Aorta (tissue), 5 donors: ENCODE measurements around the gene DCTPP1. TPM values are rescaled to one million over a fixed set of nuclear protein-coding genes. Genes with fewer than 3 reads are reported as not detected.
"Not testable (repeated sequence)": the region's sequence is repeated elsewhere in the genome, so short reads cannot be mapped to it uniquely, and the experiment has no call there.

Source experiments
- ATAC-seq: fragments of 200-7000 bp; cut with Tn5 transposase; one replicate; pipeline ENCODE4 v1.9.1; 2022; ENCODE audit warnings: moderate library complexity; ENCODE audit not compliant: low FRiP score
- DNase-seq, 2 donors: peaks; one replicate each; pipeline ENCODE4 v3.0.0-alpha.2; 2020
- H3K27ac ChIP-seq, 2 donors: one replicate each; pipeline ENCODE4 v1.5.1; 2013; ENCODE audit warnings: low read length in 2 of 2, mild to moderate bottlenecking in 2 of 2, moderate library complexity in 2 of 2, control low read depth in 1 of 2, inconsistent platforms in 1 of 2, low read depth in 1 of 2
- H3K27me3 ChIP-seq, 2 donors: one replicate each; pipeline ENCODE4 v1.6.1; 2013; ENCODE audit warnings: control low read depth in 1 of 2, low read length in 1 of 2, mild to moderate bottlenecking in 1 of 2, moderate library complexity in 1 of 2; ENCODE audit not compliant: insufficient read depth in 2 of 2, control insufficient read depth in 1 of 2
- H3K36me3 ChIP-seq, 2 donors: one replicate each; pipeline ENCODE4 v1.6.1; 2013; ENCODE audit warnings: control low read depth in 1 of 2, low read length in 1 of 2, mild to moderate bottlenecking in 1 of 2; ENCODE audit not compliant: insufficient read depth in 2 of 2, control insufficient read depth in 1 of 2
- H3K4me1 ChIP-seq, 2 donors: one replicate each; pipeline ENCODE4 v1.6.1; 2013; ENCODE audit warnings: low read length in 2 of 2, control low read depth in 1 of 2, mild to moderate bottlenecking in 1 of 2, moderate library complexity in 1 of 2; ENCODE audit not compliant: insufficient read depth in 2 of 2, control insufficient read depth in 1 of 2
- H3K4me3 ChIP-seq, 2 donors: one replicate each; pipeline ENCODE4 v1.5.1; 2013; ENCODE audit warnings: low read length in 2 of 2, control low read depth in 1 of 2, mild to moderate bottlenecking in 1 of 2
- H3K9me3 ChIP-seq: one replicate; pipeline ENCODE4 v1.6.1; 2013; ENCODE audit warnings: mild to moderate bottlenecking, low read length; ENCODE audit not compliant: control insufficient read depth
- WGBS, 2 donors: extraction: QIAGEN DNeasy Blood & Tissue Kit; methylation state at CpG; one replicate each; pipeline ENCODE4 v1.1.7; 2013; 5-methylcytosine and 5-hydroxymethylcytosine counted together
- intact Hi-C, 2 donors: fragments of 100-400 bp; cut with DNase I; formaldehyde crosslinking; loops; one replicate each; pipeline versions ENCODE4 v1.14.2 to v1.15.0; 2022
- polyA plus RNA-seq, 2 donors: library from polyadenylated mRNA; stranded (reverse); fragments of 200-250 nt; gene quantifications; one replicate each; pipeline ENCODE4 v1.2.3, GENCODE V29; 2013
- total RNA-seq, 2 donors: library from RNA; stranded (reverse); fragmentation: NEBNext Ultra II Directional; extraction: Animal tissue kit (Norgen Biotek cat#: 25700); gene quantifications; one replicate each; pipeline ENCODE4 v1.2.1, GENCODE V29; 2021
- donor health status: healthy with polysubstance abuse.
- donor health status: Bipolar disorder and iron deficiency.
- donor health status: DM: no; HTN: no; CAD: no.
- donor health status: DM: no; HTN: no; CAD: no.
- donor health status: DM: yes; HTN: yes; CAD: no.

The DCTPP1 gene
- total and polyA plus RNA-seq, 4 donors: 16.6 to 36.3 (median 19.0) TPM

DNA sequence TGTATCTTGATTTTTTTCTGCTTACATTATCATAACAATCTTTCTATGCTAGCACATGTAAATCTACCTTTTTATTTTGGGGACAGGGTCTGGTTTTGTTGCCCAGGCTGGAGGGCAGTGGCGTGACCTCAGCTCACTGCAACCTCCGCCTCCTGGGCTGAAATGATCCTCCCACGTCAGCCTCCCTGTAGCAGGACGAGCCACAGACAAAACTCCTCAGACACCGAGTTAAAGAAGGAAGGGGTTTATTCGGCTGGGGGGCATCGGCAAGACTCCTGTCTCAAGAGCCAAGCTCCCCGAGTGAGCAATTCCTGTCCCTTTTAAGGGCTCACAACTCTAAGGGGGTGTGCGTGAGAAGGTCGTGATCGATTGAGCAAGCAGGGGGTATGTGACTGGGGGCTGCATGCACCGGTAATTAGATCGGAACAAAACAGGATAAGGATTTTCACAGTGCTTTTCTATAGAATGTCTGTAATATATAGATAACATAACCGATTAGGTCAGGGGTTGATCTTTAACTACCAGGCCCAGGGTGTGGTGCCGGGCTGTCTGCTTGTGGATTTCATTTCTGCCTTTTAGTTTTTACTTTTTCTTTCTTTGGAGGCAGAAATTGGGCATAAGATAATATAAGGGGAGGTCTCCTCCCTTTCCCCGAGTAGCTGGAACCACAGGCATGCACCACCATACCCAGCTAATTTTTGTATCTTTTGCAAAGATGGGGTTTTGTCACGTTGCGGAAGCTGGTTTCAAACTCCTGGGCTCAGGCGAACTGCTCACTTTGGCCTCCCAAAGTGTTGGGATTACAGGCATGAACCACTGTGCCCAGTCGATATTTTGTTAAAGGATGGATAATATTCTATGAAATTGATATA is 23.1 kb upstream of the DCTPP1 start:
- H3K27me3 ChIP-seq, H3K36me3 ChIP-seq, H3K27ac ChIP-seq, H3K9me3 ChIP-seq, DNase-seq, H3K4me1 ChIP-seq, intact Hi-C loops, H3K4me3 ChIP-seq, ATAC-seq: not testable (repeated sequence)
- 74 to 81% methylated on average over 20 of the region's 20 CpGs for WGBS, 2 donors

DNA sequence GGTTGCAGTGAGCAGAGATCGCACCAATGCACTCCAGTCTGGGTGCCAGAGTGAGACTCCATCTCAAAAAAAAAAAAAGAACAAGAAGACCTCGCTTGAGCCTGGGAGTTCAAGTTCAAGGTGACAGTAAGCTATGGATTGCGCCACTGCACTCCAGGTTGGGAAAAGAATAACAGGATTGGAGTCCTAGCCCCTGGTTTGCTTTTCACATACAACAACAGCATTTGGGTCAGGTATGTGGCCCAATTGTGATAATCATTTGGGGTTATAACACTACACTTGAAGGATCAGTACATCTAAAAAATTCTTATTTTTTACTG is 19.2 kb upstream of the DCTPP1 start:
- intact Hi-C loops: loop anchor here in 1 of 2 donors (5.0 to 10.0 kb wide), 2 partner anchors 78 to 206 kb away; partner anchors contain the start of genes FBRS, PRR14 and ZNF768
- H3K36me3 ChIP-seq: no peaks in the 10 kb centered on the region
- H3K27ac ChIP-seq: no peak overlapping the region

DNA sequence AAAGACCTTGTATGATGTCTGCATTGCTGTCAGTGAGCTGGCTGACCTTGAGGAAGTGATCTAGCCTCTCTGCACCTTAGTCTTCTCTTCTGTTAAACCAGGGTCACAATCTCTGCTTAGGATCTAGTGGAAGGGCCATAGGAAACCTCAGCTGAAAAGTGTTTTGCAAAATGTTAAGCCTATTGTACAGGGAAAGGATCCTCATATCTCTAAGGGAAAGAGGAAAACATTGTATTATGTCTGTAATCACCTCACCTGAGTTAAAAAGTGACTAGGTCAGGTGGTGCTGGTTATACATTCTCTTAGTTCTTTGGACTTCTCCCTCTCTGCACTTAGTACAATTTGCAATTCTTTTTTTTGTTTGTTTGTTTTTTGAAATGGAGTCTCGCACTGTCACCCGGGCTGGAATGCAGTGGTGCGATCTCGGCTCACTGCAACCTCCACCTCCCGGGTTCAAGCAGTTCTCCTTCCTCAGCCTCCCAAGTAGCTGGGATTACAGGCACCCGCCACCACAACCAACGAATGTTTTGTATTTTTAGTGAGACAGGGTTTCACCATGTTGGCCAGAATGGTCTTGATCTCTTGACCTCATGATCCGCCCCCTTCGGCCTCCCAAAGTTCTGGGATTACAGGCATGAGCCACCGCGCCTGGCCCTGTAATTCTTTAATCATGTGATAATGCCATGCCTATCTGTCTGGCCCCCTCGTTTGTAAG is 17.8 kb upstream of the DCTPP1 start:
- Histone ChIP-seq H3K9me3 (no peaks in the 10 kb centered on the region), H3K4me1 (no peaks in the 10 kb centered on the region), H3K36me3 (no peaks in the 10 kb centered on the region), H3K27ac (no peak overlapping the region), H3K27me3 (no peaks in the 10 kb centered on the region), H3K4me3 (no peak overlapping the region)
- intact Hi-C loops: loop anchor here in 1 of 2 donors (5.0 to 10.0 kb wide), 2 partner anchors 80 to 207 kb away; partner anchors contain the start of genes FBRS, PRR14 and ZNF768
- DNase-seq (no peak), ATAC-seq (no peak)
- WGBS, 2 donors: 82 to 85% methylated on average over 12 of the region's 12 CpGs

More for the DNA sequence above, 19.2 kb upstream of the DCTPP1 start:
- no peak for DNase-seq
- 88 to 89% methylated on average over 3 of the region's 3 CpGs for WGBS, 2 donors
- H3K4me1 ChIP-seq: no peaks in the 10 kb centered on the region
- H3K9me3 ChIP-seq: no peaks in the 10 kb centered on the region
- no peaks in the 10 kb centered on the region for H3K27me3 ChIP-seq
- ATAC-seq: no peak
- no peak overlapping the region for H3K4me3 ChIP-seq

DNA sequence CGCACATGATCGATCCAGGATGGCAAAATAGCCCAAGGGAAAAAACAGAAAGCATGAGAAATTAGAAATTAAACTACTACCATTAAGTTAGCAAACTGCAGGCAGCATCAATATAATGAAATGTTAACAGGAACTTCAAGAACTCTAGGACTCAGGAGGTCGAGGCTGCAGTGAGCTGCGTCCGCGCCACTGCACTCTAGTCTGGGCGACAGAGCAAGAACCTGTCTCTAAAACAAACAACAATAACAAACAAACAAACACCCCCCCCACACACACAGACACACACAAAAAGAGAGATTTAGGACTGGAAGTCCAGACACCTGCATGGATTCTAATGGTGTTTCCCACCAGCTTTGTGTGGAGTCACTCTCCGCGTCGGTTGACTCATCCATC is 16.4 kb upstream of the DCTPP1 start:
- Histone ChIP-seq H3K4me1 (no peaks in the 10 kb centered on the region), H3K27ac (peak overlapping the region in 1 of 2 donors; percentile 22), H3K9me3 (no peaks in the 10 kb centered on the region), H3K36me3 (no peaks in the 10 kb centered on the region), H3K4me3 (no peak overlapping the region), H3K27me3 (no peaks in the 10 kb centered on the region)
- no peak for ATAC-seq
- intact Hi-C loops: loop anchor here in 1 of 2 donors (5.0 to 10.0 kb wide), 2 partner anchors 81 to 209 kb away; partner anchors contain the start of genes FBRS, PRR14 and ZNF768
- WGBS, 2 donors: 80 to 83% methylated on average over 10 of the region's 10 CpGs
- DNase-seq: no peak

DNA sequence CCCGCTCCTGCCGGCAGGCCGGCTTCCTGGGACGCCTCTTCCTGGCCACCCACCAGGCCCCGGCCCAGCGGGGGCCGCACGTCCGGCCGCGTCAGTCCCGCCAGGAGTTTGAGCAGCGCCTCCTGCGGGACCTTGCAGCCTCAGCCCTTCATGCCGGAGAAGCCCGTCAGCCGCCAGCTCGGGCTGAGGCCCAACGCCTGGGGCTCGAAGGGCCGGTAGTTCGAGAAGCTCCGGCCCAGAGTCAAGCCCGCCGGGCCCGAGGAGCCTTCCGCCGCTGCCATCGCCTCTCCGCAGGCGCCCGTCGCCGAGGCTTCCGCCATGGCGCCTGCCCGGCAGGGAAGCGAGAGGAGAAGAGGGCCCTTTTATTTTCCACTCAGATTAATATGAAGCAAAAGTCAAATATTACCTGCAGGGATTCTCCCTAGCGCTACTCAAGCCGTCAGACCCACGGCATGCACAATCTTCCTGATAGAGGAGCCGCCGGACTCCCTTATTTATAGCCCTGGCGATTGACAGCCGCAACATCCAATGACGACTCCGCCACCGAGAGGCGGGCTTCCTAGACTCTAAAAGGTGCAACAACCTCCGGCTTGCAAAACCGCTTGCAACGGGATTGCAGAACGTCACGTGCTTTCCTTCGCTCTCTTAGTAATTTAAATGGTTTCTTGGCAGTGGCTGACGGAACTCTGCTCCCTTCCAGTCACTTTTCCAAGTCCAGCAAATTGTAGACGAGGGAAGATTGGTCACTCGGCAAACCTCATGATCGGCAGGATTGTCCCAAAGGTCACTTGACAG is 15.8 kb upstream of the DCTPP1 start, which contains the start of gene SEPHS2:
SEPHS2 (minus strand) TSS at position 467 of the 795 bp plus-strand sequence; CDS start at position 320, 147 bp downstream.
- Histone ChIP-seq H3K9me3 (no peaks in the 10 kb centered on the region), H3K4me3 (peak within 1 kb of the TSS; percentile 68 to 87), H3K27ac (peak within 1 kb of the TSS; percentile 61 to 64), H3K27me3 (no peaks in the 10 kb centered on the region), H3K4me1 (no peaks in the 10 kb centered on the region), H3K36me3 (no peaks in the 10 kb centered on the region)
- WGBS, 2 donors: 0% methylated on average over 44 to 59 of the region's 59 CpGs
- peak; percentile 98 to 99 for DNase-seq
- ATAC-seq: peak; percentile 96
- intact Hi-C loops: loop anchor here in 1 of 2 donors (5.0 to 10.0 kb wide), 2 partner anchors 82 to 209 kb away; partner anchors contain the start of genes FBRS, PRR14 and ZNF768

DNA sequence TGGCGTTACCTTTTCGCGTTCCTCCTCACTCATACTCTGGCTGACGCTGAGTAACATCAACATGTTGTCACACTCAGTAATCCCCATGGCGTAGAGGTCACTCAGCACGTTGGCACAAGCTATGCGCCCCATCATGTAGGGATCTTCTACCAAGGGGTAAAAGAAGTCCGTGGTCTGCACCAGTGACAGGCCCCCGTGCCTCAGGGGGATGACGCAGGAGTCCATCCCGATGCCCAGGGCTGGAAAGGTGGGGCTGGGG is 15.2 kb upstream of the DCTPP1 start:
- H3K27ac ChIP-seq: no peak overlapping the region
- H3K9me3 ChIP-seq: no peaks in the 10 kb centered on the region
- ATAC-seq (no peak), DNase-seq (no peak)
- H3K4me1 ChIP-seq: no peaks in the 10 kb centered on the region
- H3K36me3 ChIP-seq: no peaks in the 10 kb centered on the region
- 40 to 42% methylated on average over 11 of the region's 11 CpGs for WGBS, 2 donors
- H3K4me3 ChIP-seq: peak overlapping the region; percentile 68 to 87
- H3K27me3 ChIP-seq: no peaks in the 10 kb centered on the region
- intact Hi-C loops: loop anchor here in 1 of 2 donors (5.0 to 10.0 kb wide), 2 partner anchors 82 to 210 kb away; partner anchors contain the start of genes FBRS, PRR14 and ZNF768

DNA sequence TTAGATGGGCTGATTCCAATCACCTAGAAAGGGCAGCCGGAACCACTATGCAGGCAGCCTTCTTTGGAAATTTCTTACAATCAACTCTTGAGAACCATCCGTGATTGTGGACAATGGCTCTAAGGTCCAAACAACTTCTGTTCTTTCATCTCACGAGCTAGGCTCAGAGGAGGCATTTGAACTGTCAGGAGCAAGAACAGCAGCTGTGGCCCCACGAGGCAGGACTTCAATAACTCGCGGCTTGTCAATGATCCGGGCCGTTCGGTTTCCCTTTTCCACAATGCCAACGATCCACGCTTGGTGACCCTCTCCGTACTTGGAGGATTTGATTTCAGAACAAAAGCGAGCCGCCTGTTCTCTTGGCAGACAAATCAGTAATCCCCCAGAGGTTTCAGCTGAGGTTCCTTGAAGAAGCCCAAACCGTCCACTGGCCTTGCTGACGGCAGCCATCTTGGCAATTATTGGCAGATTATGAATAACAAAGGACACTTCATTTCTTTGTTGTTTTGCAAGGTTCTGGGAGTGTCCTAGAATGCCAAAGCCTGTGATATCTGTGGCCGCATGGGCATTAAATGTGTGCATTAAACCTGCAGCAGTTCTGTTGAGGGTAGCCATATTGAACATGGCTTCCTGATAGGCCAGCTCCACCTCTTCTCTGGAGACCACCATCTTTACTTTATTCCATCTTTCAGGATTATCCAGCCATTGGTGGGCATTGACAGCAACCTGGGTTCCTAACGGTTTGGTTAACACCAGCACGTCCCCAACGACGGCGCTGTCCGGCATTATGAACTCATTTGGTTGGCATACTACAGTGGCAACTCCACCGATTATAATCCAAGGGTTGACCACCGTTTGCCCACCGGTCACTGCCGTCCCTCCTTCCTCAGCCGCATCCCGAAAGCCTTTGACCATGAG is 14.7 kb upstream of the DCTPP1 start:
- 94 to 96% methylated on average over 29 of the region's 29 CpGs for WGBS, 2 donors
- no peak for ATAC-seq
- H3K27me3 ChIP-seq: no peaks in the 10 kb centered on the region
- DNase-seq: no peak
- no peaks in the 10 kb centered on the region for H3K36me3 ChIP-seq
- no peaks in the 10 kb centered on the region for H3K4me1 ChIP-seq
- peak overlapping the region; percentile 68 to 87 for H3K4me3 ChIP-seq
- intact Hi-C loops: loop anchor here in 1 of 2 donors (5.0 to 10.0 kb wide), 2 partner anchors 83 to 210 kb away; partner anchors contain the start of genes FBRS, PRR14 and ZNF768
- no peaks in the 10 kb centered on the region for H3K9me3 ChIP-seq
- no peak overlapping the region for H3K27ac ChIP-seq
